Glutamatergic neuron (in vitro differentiated cells): ENCODE measurements around the gene PKN2. TPM values are rescaled to one million over a fixed set of nuclear protein-coding genes. Genes with fewer than 3 reads are reported as not detected.
"Not testable (repeated sequence)": the region's sequence is repeated elsewhere in the genome, so short reads cannot be mapped to it uniquely, and the experiment has no call there.

Source experiments
- DNase-seq: peaks from one replicate; pipeline ENCODE4 v3.0.0; 2022
- H3K27ac Mint-ChIP-seq: one replicate; pipeline ENCODE4 v1.8.0; 2020; ENCODE audit warnings: mild to moderate bottlenecking, mixed read lengths, inconsistent platforms; ENCODE audit not compliant: unreplicated experiment
- H3K27me3 Mint-ChIP-seq: one replicate; pipeline ENCODE4 v1.8.0; 2020; ENCODE audit warnings: mild to moderate bottlenecking, moderate library complexity, mixed read lengths, inconsistent platforms; ENCODE audit not compliant: unreplicated experiment
- H3K36me3 Mint-ChIP-seq: one replicate; pipeline ENCODE4 v1.8.0; 2020; ENCODE audit warnings: mild to moderate bottlenecking, mixed read lengths, inconsistent platforms; ENCODE audit not compliant: unreplicated experiment
- H3K4me1 Mint-ChIP-seq: one replicate; pipeline ENCODE4 v1.8.0; 2020; ENCODE audit warnings: mild to moderate bottlenecking, low read depth, mixed read lengths, inconsistent platforms; ENCODE audit not compliant: unreplicated experiment
- H3K4me3 Mint-ChIP-seq: one replicate; pipeline ENCODE4 v1.8.0; 2020; ENCODE audit warnings: mild to moderate bottlenecking, mixed read lengths, inconsistent platforms; ENCODE audit not compliant: unreplicated experiment
- H3K9me3 Mint-ChIP-seq: one replicate; pipeline ENCODE4 v1.8.0; 2020; ENCODE audit warnings: mild to moderate bottlenecking, moderate library complexity, mixed read lengths, inconsistent platforms; ENCODE audit not compliant: unreplicated experiment
- CTCF ChIP-seq: fragments of 200-600 bp; sonication (generic); IDR thresholded peaks from one replicate; pipeline ENCODE4 v1.5.0; 2021; ENCODE audit not compliant: partially characterized antibody, unreplicated experiment
- total RNA-seq: library from RNA; stranded (reverse); fragmentation: NEBNext Ultra II Directional; extraction: Animal tissue kit (Norgen Biotek cat#: 25700); gene quantifications from one replicate; pipeline ENCODE4 v1.2.1, GENCODE V29; 2021; ENCODE audit not compliant: unreplicated experiment

The PKN2 gene
- total RNA-seq, 1 donor from 2014 or later: 39.1 TPM

- no peaks in the 10 kb centered on the region for H3K27me3 Mint-ChIP-seq
- H3K27ac Mint-ChIP-seq: no peak overlapping the region
- no peak overlapping the region for H3K4me3 Mint-ChIP-seq
- H3K9me3 Mint-ChIP-seq: no peaks in the 10 kb centered on the region
- no peaks in the 10 kb centered on the region for H3K36me3 Mint-ChIP-seq
- no peak for TF ChIP-seq CTCF
- peaks cover 11% of the 10 kb centered on the region for H3K4me1 Mint-ChIP-seq
- no peak for DNase-seq
Observed at GRCh38 chr1:88698764-88699163, 14.7 kb downstream of the PKN2 start.

GRCh38 chr1:88700425-88701013, 16.4 kb downstream of the PKN2 start:
- no peaks in the 10 kb centered on the region for H3K9me3 Mint-ChIP-seq

GRCh38 chr1:88701275-88701674, 17.2 kb downstream of the PKN2 start:
- Mint-ChIP-seq H3K9me3 (no peaks in the 10 kb centered on the region), H3K4me3 (no peak overlapping the region), H3K27me3 (no peaks in the 10 kb centered on the region), H3K4me1 (peaks cover 9% of the 10 kb centered on the region), H3K27ac (no peak overlapping the region), H3K36me3 (no peaks in the 10 kb centered on the region)
- TF ChIP-seq CTCF: no peak
- DNase-seq: no peak

More at GRCh38 chr1:88700425-88701013, 16.4 kb downstream of the PKN2 start:
- Mint-ChIP-seq H3K27ac (no peak overlapping the region), H3K4me1 (peaks cover 9% of the 10 kb centered on the region), H3K27me3 (no peaks in the 10 kb centered on the region), H3K36me3 (no peaks in the 10 kb centered on the region), H3K4me3 (no peak overlapping the region)
- no peak for TF ChIP-seq CTCF
- no peak for DNase-seq

GRCh38 chr1:88701793-88702192, 17.7 kb downstream of the PKN2 start:
- not testable (repeated sequence) for H3K4me1 Mint-ChIP-seq

GRCh38 chr1:88708011-88708410, 23.9 kb downstream of the PKN2 start:
- DNase-seq: no peak
- TF ChIP-seq CTCF: no peak
- H3K27ac Mint-ChIP-seq: no peak overlapping the region
- no peaks in the 10 kb centered on the region for H3K36me3 Mint-ChIP-seq
- no peaks in the 10 kb centered on the region for H3K9me3 Mint-ChIP-seq
- no peak overlapping the region for H3K4me3 Mint-ChIP-seq
- no peaks in the 10 kb centered on the region for H3K27me3 Mint-ChIP-seq
- H3K4me1 Mint-ChIP-seq: no peaks in the 10 kb centered on the region

More at GRCh38 chr1:88701793-88702192, 17.7 kb downstream of the PKN2 start:
- not testable (repeated sequence) for H3K9me3 Mint-ChIP-seq, DNase-seq, H3K27me3 Mint-ChIP-seq, H3K36me3 Mint-ChIP-seq, H3K4me3 Mint-ChIP-seq, H3K27ac Mint-ChIP-seq

- DNase-seq, H3K9me3 Mint-ChIP-seq, H3K27ac Mint-ChIP-seq, H3K4me3 Mint-ChIP-seq, H3K4me1 Mint-ChIP-seq, H3K27me3 Mint-ChIP-seq: not testable (repeated sequence)
- H3K36me3 Mint-ChIP-seq: peaks cover 15% of the 10 kb centered on the region
Observed at GRCh38 chr1:88712907-88713306, 28.8 kb downstream of the PKN2 start.

- not testable (repeated sequence) for H3K4me3 Mint-ChIP-seq, H3K27me3 Mint-ChIP-seq, H3K4me1 Mint-ChIP-seq, DNase-seq, H3K27ac Mint-ChIP-seq, H3K9me3 Mint-ChIP-seq
- H3K36me3 Mint-ChIP-seq: peaks cover 15% of the 10 kb centered on the region
Observed at GRCh38 chr1:88716571-88716970, 32.5 kb downstream of the PKN2 start.
